Upper lobe of left lung (tissue), 6 donors: Measurements from ENCODE around the gene STK35. TPM values are rescaled to one million over a fixed set of nuclear protein-coding genes. Genes with fewer than 3 reads are reported as not detected.

Experiments
- ATAC-seq, 2 donors: fragments of 200-7000 bp; cut with Tn5 transposase; one replicate each; pipeline ENCODE4 v1.9.1; 2022; ENCODE audit warnings: mild to moderate bottlenecking in 2 of 2, moderate library complexity in 2 of 2; ENCODE audit not compliant: low FRiP score in 2 of 2
- DNase-seq, 2 donors: peaks; one replicate each; pipeline ENCODE4 v3.0.0-alpha.2; 2019 to 2020
- H3K27ac ChIP-seq, 4 donors: fragments of 200-600 bp; sonication (generic); one replicate each; pipeline ENCODE4 v1.5.1; 2016 to 2019
- H3K27me3 ChIP-seq, 4 donors: fragments of 200-600 bp; sonication (generic); one replicate each; pipeline ENCODE4 v1.5.1; 2017 to 2019
- H3K36me3 ChIP-seq, 4 donors: fragments of 200-600 bp; sonication (generic); one replicate each; pipeline ENCODE4 v1.5.1; 2016 to 2019
- H3K4me1 ChIP-seq, 4 donors: fragments of 200-600 bp; sonication (generic); one replicate each; pipeline ENCODE4 v1.5.1; 2018 to 2019
- H3K4me3 ChIP-seq, 4 donors: fragments of 200-600 bp; sonication (generic); one replicate each; pipeline ENCODE4 v1.5.1; 2017 to 2019; ENCODE audit warnings: mild to moderate bottlenecking in 2 of 4, moderate library complexity in 1 of 4
- H3K9me3 ChIP-seq, 4 donors: fragments of 200-600 bp; sonication (generic); one replicate each; pipeline ENCODE4 v1.5.1; 2018 to 2019
- EP300 ChIP-seq, 4 donors: sonication (generic); formaldehyde crosslinking; IDR thresholded peaks; one replicate each; pipeline ENCODE4 v1.5.1; 2017; ENCODE audit warnings: antibody characterized with exemption in 4 of 4, control low read depth in 2 of 4
- POLR2A ChIP-seq, 4 donors: fragments of 450-650 bp; IDR thresholded peaks; one replicate each; pipeline ENCODE4 v1.5.1; 2016 to 2017; ENCODE audit warnings: antibody characterized with exemption in 4 of 4, mild to moderate bottlenecking in 2 of 4
- POLR2AphosphoS5 ChIP-seq, 2 donors: sonication (generic); formaldehyde crosslinking; IDR thresholded peaks; one replicate each; pipeline ENCODE4 v1.5.1; 2017; ENCODE audit warnings: antibody characterized with exemption in 2 of 2
- WGBS, 2 donors: methylation state at CpG; one replicate each; pipeline ENCODE4 v1.1.5; 2017 to 2018; 5-methylcytosine and 5-hydroxymethylcytosine counted together
- total RNA-seq, 6 donors: library from RNA; depleted of rRNA in 4 of 6; stranded (reverse); fragments of >200 nt in 4 of 6; gene quantifications; one replicate each; pipeline versions ENCODE4 v1.1.0 to v1.2.1, GENCODE V29; 2016 to 2021
- TF ChIP-seq, protein P1 (sequence below), 6 experiments: fragments of 450-650 bp in 4 of 6; fragments of 200-600 bp in 2 of 6; sonication (generic) in 2 of 6; IDR thresholded peaks; one replicate each; pipeline ENCODE4 v1.5.1; 2016 to 2019; ENCODE audit warnings: antibody characterized with exemption in 6 of 6
- donor health status: DM: no; HTN: no; CAD: no; lungs with moderate emphysema.
- donor health status: DM: no; HTN: yes; CAD: no; lungs with severe emphysema.

Gene STK35
- total RNA-seq, 6 donors from 2014 or later, result 14.4 to 36.0 (median 22.5) TPM

DNA sequence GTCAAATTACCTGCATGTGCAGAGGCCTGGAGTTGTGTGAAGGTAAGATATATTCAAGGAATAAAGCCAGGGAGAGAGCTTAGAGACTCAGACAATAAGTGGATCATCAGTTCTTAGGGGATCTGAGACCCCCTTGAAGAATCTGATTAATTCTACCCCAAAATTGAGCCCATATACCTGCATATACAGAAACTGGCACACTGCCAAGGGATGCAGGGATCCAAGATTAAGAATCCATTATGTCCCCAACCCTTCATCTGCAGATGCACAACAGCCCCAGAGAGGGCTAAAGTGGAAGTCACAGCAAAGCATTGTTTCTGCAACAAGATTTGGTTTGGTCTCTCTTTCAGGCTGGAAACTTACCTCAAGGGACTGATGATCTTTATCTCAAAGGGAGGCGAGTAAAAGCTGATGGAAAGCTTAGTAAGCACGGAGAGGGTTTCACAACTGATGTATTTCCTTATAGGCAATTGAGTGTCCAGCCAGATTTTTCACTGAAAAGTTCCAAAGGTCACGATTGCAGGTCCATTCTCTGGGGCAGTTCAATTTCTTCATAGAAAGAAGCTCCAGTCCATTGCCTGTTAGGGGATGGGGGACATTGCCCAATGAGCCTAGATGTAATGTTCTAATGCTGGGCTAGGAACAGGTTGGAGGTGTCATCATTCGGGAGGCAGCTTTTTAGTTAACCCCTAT lies 20.9 kb upstream of the STK35 start:
- no peaks in the 10 kb centered on the region for H3K27me3 ChIP-seq
- ATAC-seq (no peak), DNase-seq (no peak)
- H3K27ac ChIP-seq, result no peak overlapping the region
- no peaks in the 10 kb centered on the region for H3K4me1 ChIP-seq
- WGBS, 2 donors, result 57 to 60% methylated on average over 4 of the region's 4 CpGs
- TF ChIP-seq POLR2AphosphoS5 (IDR thresholded peaks at IDR 0.05) (no peak), EP300 (IDR thresholded peaks at IDR 0.05) (no peak), POLR2A (IDR thresholded peaks at IDR 0.05) (no peak)
- TF ChIP-seq, protein P1, sequence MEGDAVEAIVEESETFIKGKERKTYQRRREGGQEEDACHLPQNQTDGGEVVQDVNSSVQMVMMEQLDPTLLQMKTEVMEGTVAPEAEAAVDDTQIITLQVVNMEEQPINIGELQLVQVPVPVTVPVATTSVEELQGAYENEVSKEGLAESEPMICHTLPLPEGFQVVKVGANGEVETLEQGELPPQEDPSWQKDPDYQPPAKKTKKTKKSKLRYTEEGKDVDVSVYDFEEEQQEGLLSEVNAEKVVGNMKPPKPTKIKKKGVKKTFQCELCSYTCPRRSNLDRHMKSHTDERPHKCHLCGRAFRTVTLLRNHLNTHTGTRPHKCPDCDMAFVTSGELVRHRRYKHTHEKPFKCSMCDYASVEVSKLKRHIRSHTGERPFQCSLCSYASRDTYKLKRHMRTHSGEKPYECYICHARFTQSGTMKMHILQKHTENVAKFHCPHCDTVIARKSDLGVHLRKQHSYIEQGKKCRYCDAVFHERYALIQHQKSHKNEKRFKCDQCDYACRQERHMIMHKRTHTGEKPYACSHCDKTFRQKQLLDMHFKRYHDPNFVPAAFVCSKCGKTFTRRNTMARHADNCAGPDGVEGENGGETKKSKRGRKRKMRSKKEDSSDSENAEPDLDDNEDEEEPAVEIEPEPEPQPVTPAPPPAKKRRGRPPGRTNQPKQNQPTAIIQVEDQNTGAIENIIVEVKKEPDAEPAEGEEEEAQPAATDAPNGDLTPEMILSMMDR (IDR thresholded peaks at IDR 0.05), result no peak
- no peaks in the 10 kb centered on the region for H3K36me3 ChIP-seq
- H3K4me3 ChIP-seq, result no peak overlapping the region
- H3K9me3 ChIP-seq, result no peaks in the 10 kb centered on the region

DNA sequence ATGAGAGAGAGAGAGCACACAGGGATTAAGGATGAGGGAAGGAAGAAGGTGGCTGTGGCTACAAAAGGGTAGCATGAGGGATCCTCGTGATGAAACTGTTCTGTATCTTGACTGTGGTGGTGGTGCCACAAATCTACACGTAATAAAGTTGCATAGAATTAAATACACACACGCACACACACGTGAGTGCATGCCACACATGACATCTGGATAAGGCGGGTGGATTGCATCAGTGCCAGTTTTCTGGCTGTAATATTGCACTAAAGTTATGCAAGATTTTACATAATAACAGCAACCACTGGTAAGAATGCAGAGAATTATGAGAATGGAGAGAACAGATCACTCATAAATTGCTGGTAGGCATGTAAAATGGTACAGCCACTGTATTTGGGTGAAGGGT lies 16.9 kb upstream of the STK35 start:
- Histone ChIP-seq H3K27ac (no peak overlapping the region), H3K9me3 (no peaks in the 10 kb centered on the region), H3K36me3 (no peaks in the 10 kb centered on the region), H3K4me3 (no peak overlapping the region), H3K27me3 (no peaks in the 10 kb centered on the region), H3K4me1 (peaks cover 0 to 4% (median 0%) of the 10 kb centered on the region in 4 donors)
- TF ChIP-seq EP300 (IDR thresholded peaks at IDR 0.05) (peak in 1 of 4 donors; percentile 42), POLR2AphosphoS5 (IDR thresholded peaks at IDR 0.05) (peak; percentile 36 to 44)
- TF ChIP-seq, protein P1 (IDR thresholded peaks at IDR 0.05), result no peak
- no peak for ATAC-seq
- DNase-seq, result peak in 1 of 2 donors; percentile 55
- 48 to 68% methylated on average over 5 of the region's 5 CpGs for WGBS, 2 donors

DNA sequence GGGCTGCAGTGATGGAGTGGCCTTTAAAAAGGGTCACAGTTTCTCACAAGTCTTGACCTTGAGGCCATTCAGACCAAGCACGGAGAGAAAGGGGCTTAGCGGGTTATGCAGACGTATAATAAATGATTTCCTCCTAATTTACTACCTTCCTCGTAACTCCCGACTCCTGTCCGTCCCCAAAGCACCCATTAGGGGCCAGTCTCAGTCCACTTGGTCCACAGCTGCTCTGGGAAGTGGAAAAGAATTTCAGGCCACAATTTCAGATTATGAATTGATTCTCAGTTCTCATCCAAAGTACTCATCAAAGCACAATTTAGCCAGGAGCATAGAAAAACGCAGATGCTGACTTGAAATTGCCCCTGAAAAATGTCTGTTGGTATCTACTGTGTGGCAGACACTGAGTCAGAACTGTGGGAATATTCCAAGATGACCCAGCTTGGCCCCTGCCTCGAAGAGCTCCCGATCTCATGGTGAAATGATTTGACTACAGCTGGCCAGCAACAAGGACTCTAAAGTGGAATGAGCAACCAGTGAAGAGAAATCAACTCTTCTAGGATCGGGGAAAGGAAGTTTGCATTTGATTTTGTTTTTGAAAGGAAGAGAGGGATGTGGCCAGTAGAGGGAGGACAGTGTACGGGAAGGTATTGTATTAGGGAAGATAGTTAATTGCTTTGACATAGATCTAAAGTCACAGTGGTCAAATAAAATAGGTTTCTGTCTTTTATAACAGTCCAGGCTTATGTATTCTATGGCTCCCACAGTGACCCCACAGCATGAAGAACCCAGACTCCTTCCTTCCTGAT lies 15.2 kb upstream of the STK35 start:
- TF ChIP-seq, protein P1 (IDR thresholded peaks at IDR 0.05), result peak in 1 of 6 experiments; percentile 5
- TF ChIP-seq EP300 (IDR thresholded peaks at IDR 0.05), result no peak
- Histone ChIP-seq H3K36me3 (no peaks in the 10 kb centered on the region), H3K27ac (no peak overlapping the region), H3K4me1 (peaks cover 0 to 4% (median 0%) of the 10 kb centered on the region in 4 donors), H3K4me3 (no peak overlapping the region), H3K27me3 (no peaks in the 10 kb centered on the region), H3K9me3 (no peaks in the 10 kb centered on the region)
- peak in 1 of 2 donors; percentile 36 for ATAC-seq
- 54 to 58% methylated on average over 11 of the region's 11 CpGs for WGBS, 2 donors
- no peak for DNase-seq

DNA sequence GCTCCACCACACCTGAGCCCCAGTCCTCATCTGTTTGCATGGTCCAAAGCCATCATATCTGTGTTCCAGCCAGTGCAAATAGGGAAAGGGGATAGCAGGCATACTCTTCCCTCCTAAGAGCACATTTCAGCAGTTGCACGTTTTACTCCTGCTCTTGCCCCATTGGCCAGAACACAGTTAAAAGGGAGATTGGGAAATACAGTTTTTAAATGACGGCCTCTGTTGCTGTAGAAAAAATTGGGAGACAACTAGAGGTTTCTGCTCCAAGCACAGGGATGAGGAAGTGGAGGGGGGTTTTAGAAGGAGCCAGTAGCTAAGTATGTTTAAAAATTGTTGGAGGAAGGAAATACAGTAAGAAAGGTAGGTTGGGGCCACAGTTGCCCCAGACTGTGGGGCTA lies 14.6 kb upstream of the STK35 start:
- Histone ChIP-seq H3K4me3 (no peak overlapping the region), H3K9me3 (no peaks in the 10 kb centered on the region), H3K4me1 (peaks cover 0 to 4% (median 0%) of the 10 kb centered on the region in 4 donors), H3K36me3 (no peaks in the 10 kb centered on the region), H3K27ac (no peak overlapping the region), H3K27me3 (no peaks in the 10 kb centered on the region)
- ATAC-seq (no peak), DNase-seq (no peak)
- TF ChIP-seq POLR2A (IDR thresholded peaks at IDR 0.05), result no peak
- TF ChIP-seq POLR2AphosphoS5 (IDR thresholded peaks at IDR 0.05), result no peak
- TF ChIP-seq, protein P1 (IDR thresholded peaks at IDR 0.05), result no peak
- no peak for TF ChIP-seq EP300 (IDR thresholded peaks at IDR 0.05)
- 44 to 60% methylated on average over 2 of the region's 2 CpGs for WGBS, 2 donors
